AG04450 (cell line): ENCODE results near the gene HPS4. TPM values are rescaled to one million over a fixed set of nuclear protein-coding genes. Genes with fewer than 3 reads are reported as not detected.

Source experiments
- CTCF ChIA-PET: fragments of 300-600, 350-600 bp; formaldehyde crosslinking; extraction: SDS; loops from one replicate; lab custom pipeline; 2022; ENCODE audit warnings: antibody characterized with exemption, inconsistent platforms; lab: Charles Lee
- POLR2A ChIA-PET: fragments of 350-600 bp; formaldehyde crosslinking; extraction: SDS; loops from one replicate; lab custom pipeline; 2021; ENCODE audit warnings: antibody characterized with exemption, inconsistent platforms; lab: Yijun Ruan, JAX
- DNase-seq: peaks from one replicate; pipeline ENCODE4 v3.0.0-alpha.2; 2011; ENCODE audit warnings: low read depth, low spot score
- H3K27ac ChIP-seq: one replicate; pipeline ENCODE4 v1.5.1; 2012; ENCODE audit warnings: low read depth, low read length, control low read depth
- H3K27me3 ChIP-seq: one replicate; pipeline ENCODE4 v1.6.0; 2012; ENCODE audit warnings: low read length; ENCODE audit not compliant: control insufficient read depth, insufficient read depth
- H3K4me3 ChIP-seq: 2 replicates; pipeline ENCODE4 v1.5.1; 2011; ENCODE audit warnings: mild to moderate bottlenecking, low read depth, low read length, control low read depth
- H3K9me3 ChIP-seq: 2 replicates; pipeline ENCODE4 v1.5.1; 2012; ENCODE audit warnings: low read length; ENCODE audit not compliant: control insufficient read depth, insufficient read depth
- polyA plus RNA-seq: library from polyadenylated mRNA; depleted of rRNA; stranded (reverse); fragments of >200 nt; gene quantifications from 2 replicates; pipeline ENCODE4 v1.2.3, GENCODE V29; 2011
- TF ChIP-seq, protein P1 (sequence below): IDR thresholded peaks from 2 replicates; pipeline ENCODE4 v1.5.1; 2011; ENCODE audit warnings: low read depth, low read length, control low read depth, inconsistent platforms

HPS4 gene
- polyA plus RNA-seq, 1 experiment = 30.9 TPM

DNA sequence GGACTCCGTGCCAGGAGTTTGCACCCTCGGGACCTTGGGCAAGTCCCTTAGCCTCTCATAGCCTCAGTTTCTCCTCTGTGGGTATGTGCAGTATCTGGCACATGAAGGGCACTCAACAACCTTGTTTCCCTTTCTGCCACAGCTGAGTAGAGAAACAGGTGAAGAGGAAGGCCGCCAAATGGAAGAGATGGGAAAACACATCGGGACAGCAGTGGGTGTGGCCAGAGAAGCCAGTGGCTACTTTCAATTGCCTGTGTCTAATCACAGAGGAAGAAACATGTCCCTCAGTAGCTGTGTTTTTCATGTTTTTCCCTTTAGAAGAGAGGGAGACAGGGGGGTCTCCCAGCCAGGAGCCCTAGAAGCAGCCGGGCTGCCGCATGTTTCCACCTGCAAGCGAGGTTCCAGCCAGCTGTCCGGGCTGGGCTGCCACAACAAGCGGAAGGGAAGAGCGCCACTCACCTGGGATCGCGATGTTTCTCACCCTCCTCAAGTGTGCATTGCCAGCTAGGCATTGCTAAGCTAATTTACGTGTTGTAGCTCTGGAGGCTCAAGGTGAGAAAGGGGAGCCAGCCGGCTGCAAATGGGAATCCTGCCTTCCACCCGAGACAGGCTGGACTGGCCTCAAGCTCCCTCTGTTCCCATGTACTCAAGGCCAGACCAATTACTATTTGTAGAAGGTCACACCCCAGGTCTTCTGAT is 37.9 kb downstream of the HPS4 start:
- H3K27me3 ChIP-seq = no peaks in the 10 kb centered on the region
- no peak for DNase-seq
- POLR2A ChIA-PET = no interaction called here
- no peak overlapping the region for H3K27ac ChIP-seq
- no peak overlapping the region for H3K4me3 ChIP-seq
- H3K9me3 ChIP-seq = no peaks in the 10 kb centered on the region
- TF ChIP-seq, protein P1, sequence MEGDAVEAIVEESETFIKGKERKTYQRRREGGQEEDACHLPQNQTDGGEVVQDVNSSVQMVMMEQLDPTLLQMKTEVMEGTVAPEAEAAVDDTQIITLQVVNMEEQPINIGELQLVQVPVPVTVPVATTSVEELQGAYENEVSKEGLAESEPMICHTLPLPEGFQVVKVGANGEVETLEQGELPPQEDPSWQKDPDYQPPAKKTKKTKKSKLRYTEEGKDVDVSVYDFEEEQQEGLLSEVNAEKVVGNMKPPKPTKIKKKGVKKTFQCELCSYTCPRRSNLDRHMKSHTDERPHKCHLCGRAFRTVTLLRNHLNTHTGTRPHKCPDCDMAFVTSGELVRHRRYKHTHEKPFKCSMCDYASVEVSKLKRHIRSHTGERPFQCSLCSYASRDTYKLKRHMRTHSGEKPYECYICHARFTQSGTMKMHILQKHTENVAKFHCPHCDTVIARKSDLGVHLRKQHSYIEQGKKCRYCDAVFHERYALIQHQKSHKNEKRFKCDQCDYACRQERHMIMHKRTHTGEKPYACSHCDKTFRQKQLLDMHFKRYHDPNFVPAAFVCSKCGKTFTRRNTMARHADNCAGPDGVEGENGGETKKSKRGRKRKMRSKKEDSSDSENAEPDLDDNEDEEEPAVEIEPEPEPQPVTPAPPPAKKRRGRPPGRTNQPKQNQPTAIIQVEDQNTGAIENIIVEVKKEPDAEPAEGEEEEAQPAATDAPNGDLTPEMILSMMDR = no peak
- CTCF ChIA-PET = interaction anchor here (1.5 to 1.8 kb wide), 3 partner anchors 15 to 81 kb away, joined by 3 to 8 read pairs (median 7); no protein-coding TSS in a partner anchor

DNA sequence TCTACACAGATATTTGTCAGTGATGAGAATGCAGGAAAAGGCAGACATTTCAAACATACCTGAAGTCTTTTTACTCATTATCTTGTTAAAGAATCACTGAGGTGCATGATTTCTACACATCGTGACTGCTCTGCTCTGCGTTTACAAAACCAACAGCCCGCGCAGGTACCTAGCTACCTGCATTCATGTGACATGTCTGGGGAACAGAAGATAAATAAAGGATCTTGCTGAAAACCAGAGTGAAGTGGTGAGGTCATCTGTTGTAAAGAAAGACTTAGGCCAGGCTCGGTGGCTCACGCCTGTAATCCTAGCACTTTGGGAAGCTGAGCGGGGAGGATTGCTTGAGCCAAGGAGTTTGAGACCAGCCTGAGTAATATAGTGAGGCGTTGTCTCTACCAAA is 38.8 kb downstream of the HPS4 start:
- Histone ChIP-seq H3K9me3 (no peaks in the 10 kb centered on the region), H3K27ac (no peak overlapping the region), H3K27me3 (no peaks in the 10 kb centered on the region), H3K4me3 (no peak overlapping the region)
- DNase-seq = no peak
- ChIA-PET POLR2A (no interaction called here), CTCF (interaction anchor here (0.9 to 1.5 kb wide), 2 partner anchors 16 to 80 kb away, joined by 3 to 5 read pairs; no protein-coding TSS in a partner anchor)
- TF ChIP-seq, protein P1 = no peak

DNA sequence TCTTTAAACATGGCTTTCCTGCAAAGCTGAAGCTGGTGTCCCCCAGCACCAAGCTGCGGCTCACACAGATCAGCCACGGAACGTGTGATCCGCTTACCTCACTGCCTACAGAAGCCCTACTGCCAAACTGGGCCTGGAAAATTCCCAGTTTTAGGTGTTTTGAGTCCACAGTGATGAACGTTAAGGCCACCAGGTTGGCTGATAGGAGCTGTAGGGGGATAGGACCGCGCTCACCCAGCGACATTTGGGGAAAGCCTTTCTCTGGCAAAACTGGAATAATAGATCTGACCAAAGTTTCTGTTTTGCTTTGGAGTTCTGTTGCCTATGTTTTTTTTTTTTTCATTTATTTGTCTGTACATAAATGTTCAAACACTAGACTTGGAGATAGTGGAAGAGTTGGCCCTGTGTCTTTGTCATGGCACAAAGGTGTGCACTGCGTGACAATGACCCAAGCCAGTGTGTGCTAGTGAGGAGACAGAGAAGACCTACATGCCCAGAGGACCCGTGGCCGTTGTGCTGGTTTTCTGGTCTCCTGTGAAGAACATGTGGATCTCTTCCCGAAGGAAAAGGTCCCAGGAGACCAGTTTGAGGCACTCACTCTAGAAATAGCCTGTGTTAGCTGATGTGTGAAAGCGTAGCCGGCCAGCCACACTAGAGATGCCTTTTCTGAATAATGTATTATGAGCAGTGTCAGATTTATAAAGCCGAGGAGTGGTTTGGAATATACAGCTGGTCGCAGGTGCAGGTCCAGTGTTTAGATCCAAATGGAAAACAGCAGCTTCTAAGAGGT is 39.5 kb downstream of the HPS4 start:
- ChIA-PET CTCF (interaction anchor here (0.7 to 1.5 kb wide), 4 partner anchors 17 to 82 kb away, joined by 3 to 5 read pairs (median 4); no protein-coding TSS in a partner anchor), POLR2A (no interaction called here)
- no peak for DNase-seq

DNA sequence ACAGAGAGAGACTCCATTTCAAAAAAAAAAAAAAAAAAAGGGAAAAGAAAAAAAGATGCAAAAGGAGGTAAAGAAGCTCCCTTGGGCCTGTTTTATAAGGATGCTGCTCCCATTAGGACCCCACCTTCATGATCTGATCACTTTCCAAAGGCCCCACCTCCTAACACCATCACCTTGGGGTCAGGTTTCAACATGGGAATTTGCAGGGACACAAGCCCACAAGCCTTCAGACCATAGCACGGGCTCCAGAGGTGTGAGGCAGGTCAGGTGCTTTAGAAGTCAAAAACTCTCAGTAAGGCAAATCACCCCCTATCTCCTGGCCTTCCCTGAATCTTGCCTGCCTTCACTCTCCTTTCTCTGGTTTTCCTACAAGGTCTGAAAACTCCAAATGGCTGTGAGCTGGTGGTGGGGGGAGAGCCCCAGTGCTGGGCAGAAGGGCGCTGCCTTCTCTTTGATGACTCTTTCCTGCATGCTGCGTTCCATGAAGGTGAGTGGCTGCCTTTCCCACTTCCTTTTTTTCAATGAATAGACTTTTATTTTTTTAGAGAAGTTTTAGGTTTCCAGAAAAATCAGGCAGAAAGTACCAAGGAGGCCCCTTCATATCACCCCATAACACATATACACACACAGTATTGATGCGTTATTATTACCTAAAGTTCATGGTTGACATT is 41.4 kb downstream of the HPS4 start:
- Histone ChIP-seq H3K27ac (no peak overlapping the region), H3K9me3 (no peaks in the 10 kb centered on the region), H3K27me3 (no peaks in the 10 kb centered on the region), H3K4me3 (no peak overlapping the region)
- no peak for DNase-seq
- POLR2A ChIA-PET = no interaction called here
- TF ChIP-seq, protein P1 = no peak
- CTCF ChIA-PET = interaction anchor here (1.0 kb wide), 1 partner anchor 19 kb away, joined by 3 read pairs; no protein-coding TSS in a partner anchor

More for the DNA sequence above, 39.5 kb downstream of the HPS4 start:
- Histone ChIP-seq H3K27me3 (no peaks in the 10 kb centered on the region), H3K4me3 (no peak overlapping the region), H3K27ac (no peak overlapping the region), H3K9me3 (no peaks in the 10 kb centered on the region)
- TF ChIP-seq, protein P1 = no peak
